SK-N-SH (cell line): ENCODE results near the gene TSC2. TPM values are rescaled to one million over a fixed set of nuclear protein-coding genes. Genes with fewer than 3 reads are reported as not detected.

Source experiments
- CTCF ChIA-PET: fragments of 300-600, 350-600 bp; formaldehyde crosslinking; extraction: SDS; loops from one replicate; lab custom pipeline; 2021; lab: Yijun Ruan, JAX
- POLR2A ChIA-PET: fragments of 350-600 bp; sonication (Branson Sonifier 250); formaldehyde crosslinking; extraction: SDS; loops from one replicate; lab custom pipeline; 2020; ENCODE audit warnings: antibody characterized with exemption, inconsistent platforms; lab: Yijun Ruan, JAX
- DNase-seq: peaks from one replicate; pipeline ENCODE4 v3.0.0; 2012
- H2AFZ ChIP-seq: fragments of 200-600 bp; sonication (generic); 2 replicates; pipeline ENCODE4 v1.8.1; 2016; ENCODE audit warnings: antibody characterized with exemption, mild to moderate bottlenecking, low read depth
- H3F3A ChIP-seq: fragments of 200-600 bp; sonication (generic); replicated peaks from 2 replicates; pipeline ENCODE3; 2016; ENCODE audit warnings: antibody characterized with exemption, mild to moderate bottlenecking; ENCODE audit not compliant: insufficient read depth
- H3K27ac ChIP-seq, 2 experiments: fragments of 200-500 bp in 1 of 2; fragments of 200-600 bp in 1 of 2; sonication (Bioruptor generic) in 1 of 2; sonication (generic), shearing (Covaris generic) in 1 of 2; 2 replicates each; pipeline versions ENCODE4 v1.5.1 to v1.6.1; 2014 to 2016; ENCODE audit warnings: low read depth in 2 of 2, inconsistent platforms in 1 of 2, low read length in 1 of 2, mild to moderate bottlenecking in 1 of 2, mixed read lengths in 1 of 2
- H3K27me3 ChIP-seq: fragments of 200-600 bp; sonication (generic), shearing (Covaris generic); 2 replicates; pipeline ENCODE4 v1.6.1; 2016; ENCODE audit warnings: mixed run types; ENCODE audit not compliant: insufficient read depth
- H3K36me3 ChIP-seq, 2 experiments: fragments of 200-500 bp in 1 of 2; fragments of 200-600 bp in 1 of 2; sonication (Bioruptor generic) in 1 of 2; sonication (generic) in 1 of 2; replicated peaks in 1 of 2; 2 replicates each; pipeline versions ENCODE3 to v1.5.1; 2014 to 2016; ENCODE audit warnings: low read length in 1 of 2, mild to moderate bottlenecking in 1 of 2; ENCODE audit not compliant: insufficient read depth in 2 of 2, control insufficient read depth in 1 of 2
- H3K4me1 ChIP-seq, 2 experiments: fragments of 200-500 bp in 1 of 2; fragments of 200-600 bp in 1 of 2; sonication (Bioruptor generic) in 1 of 2; sonication (generic), shearing (Covaris generic) in 1 of 2; 2 replicates each; pipeline versions ENCODE4 v1.5.1 to v1.6.1; 2014 to 2016; ENCODE audit warnings: low read depth in 1 of 2, low read length in 1 of 2, mixed run types in 1 of 2; ENCODE audit not compliant: insufficient read depth in 2 of 2, control insufficient read depth in 1 of 2
- H3K4me2 ChIP-seq: fragments of 200-600 bp; sonication (generic), shearing (Covaris generic); 2 replicates; pipeline ENCODE4 v1.6.1; 2017; ENCODE audit warnings: mixed run types
- H3K4me3 ChIP-seq, 2 experiments: fragments of 200-500 bp in 1 of 2; fragments of 200-600 bp in 1 of 2; sonication (Bioruptor generic) in 1 of 2; sonication (generic), shearing (Covaris generic) in 1 of 2; 2 replicates each; pipeline versions ENCODE4 v1.5.1 to v1.8.1; 2014 to 2016; ENCODE audit warnings: low read depth in 2 of 2, inconsistent platforms in 1 of 2, low read length in 1 of 2, mild to moderate bottlenecking in 1 of 2, mixed read lengths in 1 of 2, moderate library complexity in 1 of 2
- H3K79me2 ChIP-seq: fragments of 200-600 bp; sonication (generic); 2 replicates; pipeline ENCODE4 v1.8.1; 2017; ENCODE audit warnings: mild to moderate bottlenecking; ENCODE audit not compliant: insufficient read depth
- H3K9ac ChIP-seq: fragments of 200-600 bp; sonication (generic); 2 replicates; pipeline ENCODE4 v1.6.1; 2017; ENCODE audit warnings: mixed run types
- H3K9me2 ChIP-seq: fragments of 200-600 bp; sonication (generic); 2 replicates; pipeline ENCODE4 v1.6.1; 2017; ENCODE audit warnings: mixed run types
- H3K9me3 ChIP-seq: fragments of 200-600 bp; sonication (generic); 2 replicates; pipeline ENCODE4 v1.6.1; 2017; ENCODE audit warnings: mixed run types, mild to moderate bottlenecking, moderate library complexity
- H4K20me1 ChIP-seq: fragments of 200-600 bp; sonication (generic); 2 replicates; pipeline ENCODE4 v1.6.1; 2017; ENCODE audit warnings: mild to moderate bottlenecking, mixed run types; ENCODE audit not compliant: insufficient read depth
- EP300 ChIP-seq, 2 experiments: IDR thresholded peaks; 2 replicates each; pipeline versions ENCODE4 v1.4.0 to v1.6.1; 2012; ENCODE audit warnings: borderline replicate concordance in 1 of 2, low read depth in 1 of 2, low read length in 1 of 2
- FOXJ3 ChIP-seq: sonication (generic); formaldehyde crosslinking; IDR thresholded peaks from 2 replicates; pipeline ENCODE4 v1.5.1; 2020; ENCODE audit warnings: mild to moderate bottlenecking, missing genetic modification reagents
- GATA2 ChIP-seq: sonication (generic); formaldehyde crosslinking; IDR thresholded peaks from 2 replicates; pipeline ENCODE4 v1.5.0; 2020; ENCODE audit warnings: mild to moderate bottlenecking, missing genetic modification reagents
- PBX3 ChIP-seq: IDR thresholded peaks from 2 replicates; pipeline ENCODE4; 2012
- POLR2AphosphoS5 ChIP-seq: IDR thresholded peaks from 2 replicates; pipeline ENCODE4 v1.6.1; 2012; ENCODE audit warnings: low read depth, low read length
- RCOR1 ChIP-seq: fragments of 150-350 bp; IDR thresholded peaks from 2 replicates; pipeline ENCODE4 v1.6.1; 2017; ENCODE audit warnings: antibody characterized with exemption, low read length
- SIN3A ChIP-seq: IDR thresholded peaks from 2 replicates; pipeline ENCODE4 v1.6.1; 2012; ENCODE audit warnings: low read depth, mild to moderate bottlenecking, low read length, moderate library complexity, borderline replicate concordance
- SMC3 ChIP-seq: IDR thresholded peaks from 2 replicates; pipeline ENCODE4 v1.6.1; 2012; ENCODE audit warnings: low read depth, low read length, improper control_type of control experiment
- ZBTB33 ChIP-seq: IDR thresholded peaks from 2 replicates; pipeline ENCODE4 v1.4.0; 2012; ENCODE audit warnings: low read depth, borderline replicate concordance
- WGBS: methylation state at CpG from one replicate; pipeline ENCODE4 v1.1.6; 2017; ENCODE audit warnings: low lambda C conversion rate; 5-methylcytosine and 5-hydroxymethylcytosine counted together
- polyA plus RNA-seq, 3 experiments: library from polyadenylated mRNA; depleted of rRNA; stranded (reverse); fragments of >200 nt; gene quantifications; 2 replicates each; pipeline ENCODE4 v1.2.3, GENCODE V29; 2012

TSC2 gene
- polyA plus RNA-seq, 1 of the 3 experiments (the other 2 are of a cell fraction) = 96.1 TPM

- peaks cover 0 to 16% of the 10 kb centered on the region in 2 experiments for H3K36me3 ChIP-seq
- 77% methylated on average over 9 of the region's 20 CpGs for WGBS
- H2AFZ ChIP-seq = no peak overlapping the region
- H3K9me2 ChIP-seq = no peaks in the 10 kb centered on the region
- POLR2A ChIA-PET = interaction anchor here (0.6 to 1.8 kb wide), 4 partner anchors 11 to 233 kb away, joined by 3 to 6 read pairs (median 3); no protein-coding TSS in a partner anchor
- H4K20me1 ChIP-seq = no peaks in the 10 kb centered on the region
- H3K4me2 ChIP-seq = no peak overlapping the region
- H3K4me1 ChIP-seq = peaks cover 5 to 56% of the 10 kb centered on the region in 2 experiments; a peak in 2 of 4 replicates
- peaks cover 11% of the 10 kb centered on the region; the same call in 1 of the 2 replicates for H3K79me2 ChIP-seq
- DNase-seq = peak; percentile 57
- CTCF ChIA-PET = interaction anchor here (0.8 to 2.0 kb wide), 6 partner anchors 13 to 112 kb away, joined by 3 to 11 read pairs (median 5); no protein-coding TSS in a partner anchor
- no peaks in the 10 kb centered on the region for H3K27me3 ChIP-seq
- H3F3A ChIP-seq = peaks cover 3% of the 10 kb centered on the region
- H3K9ac ChIP-seq = no peak overlapping the region
- H3K9me3 ChIP-seq = no peaks in the 10 kb centered on the region
- no peak for TF ChIP-seq RCOR1
- peak overlapping the region in 1 of 2 experiments; percentile 88; a peak in 2 of 4 replicates for H3K27ac ChIP-seq
- no peak overlapping the region for H3K4me3 ChIP-seq
These were observed 6.8 kb upstream of the TSC2 start for GRCh38 chr16:2040787-2041522.

- no peaks in the 10 kb centered on the region for H3K27me3 ChIP-seq
- DNase-seq = no peak
- peaks cover 4 to 57% of the 10 kb centered on the region in 2 experiments; a peak in 2 of 4 replicates for H3K4me1 ChIP-seq
- POLR2A ChIA-PET = no interaction called here
- H3K9me3 ChIP-seq = no peaks in the 10 kb centered on the region
- TF ChIP-seq PBX3 = no peak
- no peak for TF ChIP-seq GATA2
- TF ChIP-seq, all 33 proteins: peak for 0
- WGBS = 84% methylated on average over 9 of the region's 22 CpGs
- H2AFZ ChIP-seq = no peak overlapping the region
- peaks cover 13% of the 10 kb centered on the region for H3K79me2 ChIP-seq
- H3K9me2 ChIP-seq = no peaks in the 10 kb centered on the region
- peaks cover 0 to 9% of the 10 kb centered on the region in 2 experiments for H3K36me3 ChIP-seq
- H3K4me2 ChIP-seq = no peak overlapping the region
- H3F3A ChIP-seq = peaks cover 3% of the 10 kb centered on the region
- no peak overlapping the region for H3K9ac ChIP-seq
- no peak overlapping the region for H3K4me3 ChIP-seq
- CTCF ChIA-PET = interaction anchor here (0.6 kb wide), 1 partner anchor 118 kb away, joined by 3 read pairs; no protein-coding TSS in a partner anchor
- peak overlapping the region in 1 of 2 experiments; percentile 58; a peak in 1 of 4 replicates for H3K27ac ChIP-seq
- H4K20me1 ChIP-seq = no peaks in the 10 kb centered on the region
These were observed 5.4 kb upstream of the TSC2 start for GRCh38 chr16:2042171-2042985.

GRCh38 chr16:2042986-2043666, 4.7 kb upstream of the TSC2 start:
- DNase-seq = no peak
- ChIA-PET CTCF (interaction anchor here (0.6 to 1.4 kb wide), 3 partner anchors 8 to 97 kb away, joined by 3 to 4 read pairs (median 3); no protein-coding TSS in a partner anchor), POLR2A (no interaction called here)
- no peak overlapping the region for H2AFZ ChIP-seq
- peaks cover 0 to 9% of the 10 kb centered on the region in 2 experiments for H3K36me3 ChIP-seq
- peak overlapping the region in 1 of 2 experiments; percentile 4; a peak in 1 of 4 replicates for H3K27ac ChIP-seq
- H3K9ac ChIP-seq = no peak overlapping the region
- peaks cover 3% of the 10 kb centered on the region for H3F3A ChIP-seq
- H3K27me3 ChIP-seq = no peaks in the 10 kb centered on the region
- no peaks in the 10 kb centered on the region for H3K9me2 ChIP-seq
- H3K79me2 ChIP-seq = peaks cover 16% of the 10 kb centered on the region
- WGBS = 91% methylated on average over 7 of the region's 11 CpGs
- H3K4me2 ChIP-seq = no peak overlapping the region
- H3K9me3 ChIP-seq = no peaks in the 10 kb centered on the region
- TF ChIP-seq ZBTB33 (no peak), SIN3A (no peak), SMC3 (no peak), PBX3 (no peak), FOXJ3 (CRISPR knock-in tag) (no peak), EP300 (IDR thresholded peaks at IDR 0.05; ENCODE audit: borderline replicate concordance in 1 of 2, low read depth in 1 of 2, low read length in 1 of 2) (no peak), POLR2AphosphoS5 (no peak)
- peaks cover 4 to 50% of the 10 kb centered on the region in 2 experiments; a peak in 2 of 4 replicates for H3K4me1 ChIP-seq
- no peak overlapping the region for H3K4me3 ChIP-seq
- no peaks in the 10 kb centered on the region for H4K20me1 ChIP-seq
